ENCODE data around the gene CDH12.

The CDH12 gene

DNA sequence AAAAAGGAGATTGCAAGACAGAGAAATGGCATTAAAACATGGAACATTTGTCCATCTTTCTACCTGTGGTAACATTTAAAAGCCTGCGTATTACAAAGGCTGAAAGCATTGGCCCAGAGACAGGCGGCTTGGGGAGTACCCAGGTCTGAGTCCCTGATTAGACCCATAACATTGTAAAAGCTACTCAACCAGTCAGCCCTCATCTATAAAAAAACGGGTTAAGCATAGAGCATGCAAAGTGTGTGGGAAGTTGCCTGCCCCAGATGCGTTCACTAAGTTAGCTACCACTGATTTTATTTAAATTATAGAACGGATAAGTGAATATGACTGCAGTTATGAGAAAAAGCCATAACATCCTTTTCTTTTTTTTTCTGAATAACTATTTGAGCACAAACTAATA lies 276.1 kb downstream of the CDH12 start:
- no peak overlapping the region for H2AFZ ChIP-seq (ENCODE audit: low read depth, low read length, severe bottlenecking)
- H3K9me2 ChIP-seq (replicated peaks; ENCODE audit: insufficient read depth, low read length) = no peaks in the 10 kb centered on the region
- TF ChIP-seq, protein P1, sequence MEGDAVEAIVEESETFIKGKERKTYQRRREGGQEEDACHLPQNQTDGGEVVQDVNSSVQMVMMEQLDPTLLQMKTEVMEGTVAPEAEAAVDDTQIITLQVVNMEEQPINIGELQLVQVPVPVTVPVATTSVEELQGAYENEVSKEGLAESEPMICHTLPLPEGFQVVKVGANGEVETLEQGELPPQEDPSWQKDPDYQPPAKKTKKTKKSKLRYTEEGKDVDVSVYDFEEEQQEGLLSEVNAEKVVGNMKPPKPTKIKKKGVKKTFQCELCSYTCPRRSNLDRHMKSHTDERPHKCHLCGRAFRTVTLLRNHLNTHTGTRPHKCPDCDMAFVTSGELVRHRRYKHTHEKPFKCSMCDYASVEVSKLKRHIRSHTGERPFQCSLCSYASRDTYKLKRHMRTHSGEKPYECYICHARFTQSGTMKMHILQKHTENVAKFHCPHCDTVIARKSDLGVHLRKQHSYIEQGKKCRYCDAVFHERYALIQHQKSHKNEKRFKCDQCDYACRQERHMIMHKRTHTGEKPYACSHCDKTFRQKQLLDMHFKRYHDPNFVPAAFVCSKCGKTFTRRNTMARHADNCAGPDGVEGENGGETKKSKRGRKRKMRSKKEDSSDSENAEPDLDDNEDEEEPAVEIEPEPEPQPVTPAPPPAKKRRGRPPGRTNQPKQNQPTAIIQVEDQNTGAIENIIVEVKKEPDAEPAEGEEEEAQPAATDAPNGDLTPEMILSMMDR (IDR thresholded peaks at IDR 0.05; ENCODE audit: insufficient read depth, low read length, poor library complexity, severe bottlenecking) = no peak
- no peak for TF ChIP-seq EZH2phosphoT487 (conservative IDR thresholded peaks at IDR 0.05; ENCODE audit: low read length)
- H4K20me1 ChIP-seq (ENCODE audit: low read depth, low read length) = no peaks in the 10 kb centered on the region
- no peaks in the 10 kb centered on the region for H3K36me3 ChIP-seq (ENCODE audit: low read length)
- peak overlapping the region; percentile 37 for H3K4me2 ChIP-seq (ENCODE audit: low read depth, low read length, poor library complexity, severe bottlenecking)
- no peaks in the 10 kb centered on the region for H3K9me3 ChIP-seq (ENCODE audit: insufficient read depth, low read length)
- no peak overlapping the region for H3K4me3 ChIP-seq (ENCODE audit: insufficient read depth, low read length, poor library complexity, severe bottlenecking)
- H3K27ac ChIP-seq (ENCODE audit: low read depth, low read length) = peak overlapping the region; percentile 46
- peaks cover 6% of the 10 kb centered on the region; the same call in 1 of the 2 replicates for H3F3A ChIP-seq (ENCODE audit: insufficient read depth)
- H3K27me3 ChIP-seq (ENCODE audit: low read length) = no peaks in the 10 kb centered on the region
- H3K9ac ChIP-seq (ENCODE audit: low read length) = no peak overlapping the region
- H3K79me2 ChIP-seq (ENCODE audit: insufficient read depth, low read length) = no peaks in the 10 kb centered on the region

DNA sequence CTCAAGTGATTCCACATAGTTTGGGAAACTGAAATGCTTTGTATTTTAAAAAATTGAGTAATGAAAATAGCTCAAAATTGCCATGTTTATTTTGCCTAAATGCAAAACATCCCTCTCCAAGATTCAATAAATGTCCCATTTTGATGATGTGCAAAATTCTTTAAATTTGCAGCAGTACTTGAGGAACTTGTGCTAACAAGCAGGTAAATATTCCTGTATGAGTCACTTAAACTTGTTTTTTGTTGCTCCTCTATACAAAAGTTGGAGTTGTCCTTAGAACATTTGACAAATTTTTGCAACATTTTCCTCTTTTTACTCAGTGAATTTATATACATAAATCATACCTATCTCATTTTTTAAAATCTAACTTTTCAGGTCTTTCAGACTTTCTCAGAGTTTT lies 280.2 kb downstream of the CDH12 start:
- H4K20me1 ChIP-seq (ENCODE audit: low read depth, low read length) = no peaks in the 10 kb centered on the region

DNA sequence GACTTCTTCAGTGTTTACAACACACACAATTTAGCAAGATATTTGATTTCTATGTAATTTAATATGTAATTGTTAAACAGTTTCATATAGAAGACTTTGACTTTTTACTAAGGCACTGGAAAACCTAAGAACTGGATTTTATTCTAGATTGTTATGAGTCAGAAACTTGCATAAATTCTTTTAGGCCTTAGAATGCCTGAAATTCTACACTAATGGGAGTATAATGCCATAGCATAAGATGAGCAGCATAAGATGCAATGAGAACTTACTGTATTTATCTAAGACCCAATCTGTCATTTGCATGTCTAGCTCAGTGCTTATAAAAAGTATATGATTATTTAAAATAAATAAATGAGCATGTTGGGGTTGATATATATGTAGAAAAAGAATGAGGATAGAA lies 285.2 kb downstream of the CDH12 start:
- Histone ChIP-seq H4K20me1 (ENCODE audit: low read depth, low read length) (no peaks in the 10 kb centered on the region), H2AFZ (ENCODE audit: low read depth, low read length, severe bottlenecking) (no peak overlapping the region), H3K27ac (ENCODE audit: low read depth, low read length) (no peak overlapping the region), H3K9me3 (ENCODE audit: insufficient read depth, low read length) (peaks cover 9% of the 10 kb centered on the region; the same call in 1 of the 2 replicates), H3K9ac (ENCODE audit: low read length) (no peak overlapping the region), H3K36me3 (ENCODE audit: low read length) (no peaks in the 10 kb centered on the region), H3F3A (ENCODE audit: insufficient read depth) (peaks cover 6% of the 10 kb centered on the region; the same call in 1 of the 2 replicates), H3K27me3 (ENCODE audit: low read length) (no peaks in the 10 kb centered on the region), H3K4me3 (ENCODE audit: insufficient read depth, low read length, poor library complexity, severe bottlenecking) (no peak overlapping the region), H3K79me2 (ENCODE audit: insufficient read depth, low read length) (no peaks in the 10 kb centered on the region), H3K9me2 (replicated peaks; ENCODE audit: insufficient read depth, low read length) (no peaks in the 10 kb centered on the region), H3K4me2 (ENCODE audit: low read depth, low read length, poor library complexity, severe bottlenecking) (no peak overlapping the region)
- no peak for TF ChIP-seq EZH2phosphoT487 (conservative IDR thresholded peaks at IDR 0.05; ENCODE audit: low read length)
- TF ChIP-seq, protein P1 (IDR thresholded peaks at IDR 0.05; ENCODE audit: insufficient read depth, low read length, poor library complexity, severe bottlenecking) = no peak

More for the DNA sequence above, 280.2 kb downstream of the CDH12 start:
- Histone ChIP-seq H3K27me3 (ENCODE audit: low read length) (no peaks in the 10 kb centered on the region), H3K4me3 (ENCODE audit: insufficient read depth, low read length, poor library complexity, severe bottlenecking) (no peak overlapping the region), H3K9ac (ENCODE audit: low read length) (no peak overlapping the region), H3F3A (ENCODE audit: insufficient read depth) (peaks cover 6% of the 10 kb centered on the region; the same call in 1 of the 2 replicates), H3K9me2 (replicated peaks; ENCODE audit: insufficient read depth, low read length) (no peaks in the 10 kb centered on the region), H2AFZ (ENCODE audit: low read depth, low read length, severe bottlenecking) (peak overlapping the region; percentile 48), H3K27ac (ENCODE audit: low read depth, low read length) (no peak overlapping the region; the same call in 1 of the 2 replicates), H3K4me2 (ENCODE audit: low read depth, low read length, poor library complexity, severe bottlenecking) (peak overlapping the region; percentile 15), H3K9me3 (ENCODE audit: insufficient read depth, low read length) (peaks cover 9% of the 10 kb centered on the region; the same call in 1 of the 2 replicates), H3K79me2 (ENCODE audit: insufficient read depth, low read length) (no peaks in the 10 kb centered on the region), H3K36me3 (ENCODE audit: low read length) (no peaks in the 10 kb centered on the region)
- TF ChIP-seq, protein P1 (IDR thresholded peaks at IDR 0.05; ENCODE audit: insufficient read depth, low read length, poor library complexity, severe bottlenecking) = no peak
- no peak for TF ChIP-seq EZH2phosphoT487 (conservative IDR thresholded peaks at IDR 0.05; ENCODE audit: low read length)
